ENCODE results near the gene KRT15.

DNA sequence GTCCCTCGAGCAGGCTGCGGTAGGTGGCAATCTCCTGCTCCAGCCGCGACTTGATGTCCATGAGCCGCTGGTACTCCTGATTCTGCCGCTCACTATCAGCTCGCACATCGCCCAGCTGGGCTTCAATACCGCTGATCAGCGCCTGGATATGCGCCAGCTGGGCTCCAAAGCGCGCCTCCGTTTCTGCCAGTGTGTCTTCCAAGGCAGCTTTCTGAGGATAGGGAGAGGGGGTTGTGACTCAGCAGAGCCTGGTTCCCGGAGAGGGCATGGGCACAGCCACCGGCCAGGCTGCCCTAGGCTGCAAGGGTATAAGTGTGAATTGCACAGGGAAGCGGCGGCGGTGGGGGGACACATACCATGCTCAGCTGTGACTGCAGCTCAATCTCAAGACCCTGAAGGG lies 5.1 kb upstream of the KRT15 start:
- TF ChIP-seq, protein P1, sequence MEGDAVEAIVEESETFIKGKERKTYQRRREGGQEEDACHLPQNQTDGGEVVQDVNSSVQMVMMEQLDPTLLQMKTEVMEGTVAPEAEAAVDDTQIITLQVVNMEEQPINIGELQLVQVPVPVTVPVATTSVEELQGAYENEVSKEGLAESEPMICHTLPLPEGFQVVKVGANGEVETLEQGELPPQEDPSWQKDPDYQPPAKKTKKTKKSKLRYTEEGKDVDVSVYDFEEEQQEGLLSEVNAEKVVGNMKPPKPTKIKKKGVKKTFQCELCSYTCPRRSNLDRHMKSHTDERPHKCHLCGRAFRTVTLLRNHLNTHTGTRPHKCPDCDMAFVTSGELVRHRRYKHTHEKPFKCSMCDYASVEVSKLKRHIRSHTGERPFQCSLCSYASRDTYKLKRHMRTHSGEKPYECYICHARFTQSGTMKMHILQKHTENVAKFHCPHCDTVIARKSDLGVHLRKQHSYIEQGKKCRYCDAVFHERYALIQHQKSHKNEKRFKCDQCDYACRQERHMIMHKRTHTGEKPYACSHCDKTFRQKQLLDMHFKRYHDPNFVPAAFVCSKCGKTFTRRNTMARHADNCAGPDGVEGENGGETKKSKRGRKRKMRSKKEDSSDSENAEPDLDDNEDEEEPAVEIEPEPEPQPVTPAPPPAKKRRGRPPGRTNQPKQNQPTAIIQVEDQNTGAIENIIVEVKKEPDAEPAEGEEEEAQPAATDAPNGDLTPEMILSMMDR (IDR thresholded peaks at IDR 0.05) = no peak
- TF ChIP-seq NR3C1 (CRISPR knock-in tag; conservative IDR thresholded peaks at IDR 0.05; ENCODE audit: low read depth) (no peak), ZNF317 (CRISPR knock-in tag; IDR thresholded peaks at IDR 0.05; ENCODE audit: borderline replicate concordance, low read depth) (no peak), NR1H2 (CRISPR knock-in tag; IDR thresholded peaks at IDR 0.05) (no peak), NFYB (CRISPR knock-in tag; conservative IDR thresholded peaks at IDR 0.05; ENCODE audit: low read depth) (no peak), AFF4 (CRISPR knock-in tag; IDR thresholded peaks at IDR 0.05; ENCODE audit: borderline replicate concordance) (no peak), ATF2 (CRISPR knock-in tag; IDR thresholded peaks at IDR 0.05; ENCODE audit: borderline replicate concordance, low read depth) (no peak), STAT6 (CRISPR knock-in tag; conservative IDR thresholded peaks at IDR 0.05; ENCODE audit: low read depth) (no peak), ZNF232 (CRISPR knock-in tag; IDR thresholded peaks at IDR 0.05) (no peak), JUN (CRISPR knock-in tag; IDR thresholded peaks at IDR 0.05) (no peak)
- TF ChIP-seq, protein P2, sequence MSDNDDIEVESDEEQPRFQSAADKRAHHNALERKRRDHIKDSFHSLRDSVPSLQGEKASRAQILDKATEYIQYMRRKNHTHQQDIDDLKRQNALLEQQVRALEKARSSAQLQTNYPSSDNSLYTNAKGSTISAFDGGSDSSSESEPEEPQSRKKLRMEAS (CRISPR knock-in tag; IDR thresholded peaks at IDR 0.05) = no peak
- TF ChIP-seq, protein P3, sequence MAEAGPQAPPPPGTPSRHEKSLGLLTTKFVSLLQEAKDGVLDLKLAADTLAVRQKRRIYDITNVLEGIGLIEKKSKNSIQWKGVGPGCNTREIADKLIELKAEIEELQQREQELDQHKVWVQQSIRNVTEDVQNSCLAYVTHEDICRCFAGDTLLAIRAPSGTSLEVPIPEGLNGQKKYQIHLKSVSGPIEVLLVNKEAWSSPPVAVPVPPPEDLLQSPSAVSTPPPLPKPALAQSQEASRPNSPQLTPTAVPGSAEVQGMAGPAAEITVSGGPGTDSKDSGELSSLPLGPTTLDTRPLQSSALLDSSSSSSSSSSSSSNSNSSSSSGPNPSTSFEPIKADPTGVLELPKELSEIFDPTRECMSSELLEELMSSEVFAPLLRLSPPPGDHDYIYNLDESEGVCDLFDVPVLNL (CRISPR knock-in tag; IDR thresholded peaks at IDR 0.05; ENCODE audit: borderline replicate concordance, low read depth) = no peak

All from WTC11 (cell line).